HEK293 (cell line): ENCODE results near the gene CHST3.

ENCODE experiments used
- CTCF ChIA-PET: fragments of 350-600 bp; formaldehyde crosslinking; extraction: SDS; loops from one replicate; lab custom pipeline; 2021; ENCODE audit warnings: antibody characterized with exemption; lab: Yijun Ruan, JAX
- POLR2A ChIA-PET: fragments of 300-600 bp; formaldehyde crosslinking; extraction: SDS; loops from one replicate; lab custom pipeline; 2020; ENCODE audit warnings: antibody characterized with exemption, inconsistent platforms; lab: Yijun Ruan, JAX
- H3K27ac ChIP-seq: fragments of 200-500 bp; sonication (Bioruptor generic); 2 replicates; pipeline ENCODE4 v1.5.1; 2014; ENCODE audit warnings: low read depth, low read length, control low read depth, inconsistent platforms; ENCODE audit errors: extremely low read depth
- H3K36me3 ChIP-seq, 2 experiments: fragments of 200-500 bp in 1 of 2; sonication (Bioruptor generic) in 1 of 2; 1 replicate in 1 of 2; 2 replicates in 1 of 2; pipeline ENCODE4 v1.5.1; 2014 to 2017; ENCODE audit warnings: inconsistent platforms in 2 of 2, low read length in 2 of 2; ENCODE audit not compliant: control insufficient read depth in 2 of 2, insufficient read depth in 1 of 2
- H3K4me1 ChIP-seq: fragments of 200-500 bp; sonication (Bioruptor generic); 2 replicates; pipeline ENCODE4 v1.5.1; 2014; ENCODE audit warnings: mild to moderate bottlenecking, low read length, inconsistent platforms; ENCODE audit not compliant: control insufficient read depth, insufficient read depth
- H3K4me3 ChIP-seq: 2 replicates; pipeline ENCODE4 v1.5.1; 2011; ENCODE audit warnings: low read depth, mild to moderate bottlenecking, control low read depth, low read length, moderate library complexity
- H3K9me3 ChIP-seq: fragments of 200-500 bp; sonication (Bioruptor generic); 2 replicates; pipeline ENCODE4 v1.5.1; 2014; ENCODE audit warnings: low read depth, low read length, inconsistent platforms; ENCODE audit not compliant: control insufficient read depth, insufficient read depth
- KLF10 ChIP-seq: fragments of 450-650 bp; IDR thresholded peaks from 2 replicates; pipeline ENCODE4 v1.5.1; 2018; ENCODE audit warnings: missing biosample characterization, mild to moderate bottlenecking, missing genetic modification characterization
- KLF8 ChIP-seq: fragments of 450-650 bp; formaldehyde crosslinking; IDR thresholded peaks from 2 replicates; pipeline ENCODE4 v1.5.1; 2016; ENCODE audit warnings: missing biosample characterization, missing genetic modification characterization
- REST ChIP-seq: fragments of 450-650 bp; formaldehyde crosslinking; IDR thresholded peaks from 2 replicates; pipeline ENCODE4 v1.5.1; 2016; ENCODE audit warnings: missing biosample characterization, missing genetic modification characterization
- SETDB1 ChIP-seq: IDR thresholded peaks from one replicate; pipeline ENCODE4 v1.6.1; 2017; ENCODE audit warnings: mild to moderate bottlenecking, low read length, moderate library complexity, mixed read lengths; ENCODE audit not compliant: insufficient read length
- ZBTB21 ChIP-seq: fragments of 450-650 bp; formaldehyde crosslinking; IDR thresholded peaks from 2 replicates; pipeline ENCODE4 v1.5.1; 2017; ENCODE audit warnings: missing biosample characterization, missing genetic modification characterization
- ZBTB26 ChIP-seq: fragments of 450-650 bp; formaldehyde crosslinking; optimal IDR thresholded peaks from 2 replicates; pipeline ENCODE3; 2016; ENCODE audit warnings: missing biosample characterization, mild to moderate bottlenecking, missing genetic modification characterization
- ZBTB44 ChIP-seq: fragments of 450-650 bp; IDR thresholded peaks from 2 replicates; pipeline ENCODE4 v1.5.1; 2018; ENCODE audit warnings: missing biosample characterization, mild to moderate bottlenecking, missing genetic modification characterization
- ZBTB6 ChIP-seq: fragments of 450-650 bp; formaldehyde crosslinking; IDR thresholded peaks from 2 replicates; pipeline ENCODE4 v1.5.1; 2017; ENCODE audit warnings: missing biosample characterization, missing genetic modification characterization
- ZNF16 ChIP-seq: fragments of 450-650 bp; formaldehyde crosslinking; IDR thresholded peaks from 2 replicates; pipeline ENCODE4 v1.5.1; 2016; ENCODE audit warnings: low read depth, missing biosample characterization, missing genetic modification characterization
- ZNF2 ChIP-seq: fragments of 450-650 bp; formaldehyde crosslinking; IDR thresholded peaks from 2 replicates; pipeline ENCODE4 v1.5.1; 2016; ENCODE audit warnings: missing biosample characterization, missing genetic modification characterization
- ZNF280C ChIP-seq: fragments of 450-650 bp; formaldehyde crosslinking; IDR thresholded peaks from 2 replicates; pipeline ENCODE4 v1.5.1; 2016; ENCODE audit warnings: missing biosample characterization, missing genetic modification characterization
- ZNF513 ChIP-seq: fragments of 450-650 bp; IDR thresholded peaks from 2 replicates; pipeline ENCODE4 v1.5.1; 2018; ENCODE audit warnings: missing biosample characterization, missing genetic modification characterization
- ZNF521 ChIP-seq: fragments of 450-650 bp; formaldehyde crosslinking; IDR thresholded peaks from 2 replicates; pipeline ENCODE4 v1.5.1; 2017; ENCODE audit warnings: missing biosample characterization, mild to moderate bottlenecking, missing genetic modification characterization
- ZNF530 ChIP-seq: fragments of 450-650 bp; formaldehyde crosslinking; IDR thresholded peaks from 2 replicates; pipeline ENCODE4 v1.5.1; 2016; ENCODE audit warnings: low read depth, missing biosample characterization, missing genetic modification characterization
- ZNF558 ChIP-seq: fragments of 450-650 bp; formaldehyde crosslinking; IDR thresholded peaks from 2 replicates; pipeline ENCODE4 v1.5.1; 2016; ENCODE audit warnings: missing biosample characterization, missing genetic modification characterization
- ZNF600 ChIP-seq: fragments of 450-650 bp; formaldehyde crosslinking; IDR thresholded peaks from 2 replicates; pipeline ENCODE4 v1.5.1; 2016; ENCODE audit warnings: missing biosample characterization, missing genetic modification characterization
- ZNF645 ChIP-seq: fragments of 450-650 bp; formaldehyde crosslinking; IDR thresholded peaks from 2 replicates; pipeline ENCODE4; 2016; ENCODE audit warnings: missing biosample characterization, missing genetic modification characterization
- ZNF692 ChIP-seq: fragments of 450-650 bp; formaldehyde crosslinking; IDR thresholded peaks from 2 replicates; pipeline ENCODE4 v1.5.1; 2016; ENCODE audit warnings: missing biosample characterization, missing genetic modification characterization
- ZNF76 ChIP-seq: fragments of 450-650 bp; formaldehyde crosslinking; IDR thresholded peaks from 2 replicates; pipeline ENCODE4; 2016; ENCODE audit warnings: low read depth, missing biosample characterization, missing genetic modification characterization, borderline replicate concordance
- ZNF768 ChIP-seq: fragments of 450-650 bp; formaldehyde crosslinking; IDR thresholded peaks from 2 replicates; pipeline ENCODE4 v1.5.1; 2018; ENCODE audit warnings: missing biosample characterization, mild to moderate bottlenecking, missing genetic modification characterization

CHST3 gene

GRCh38 chr10:71959526-71959925, 4.7 kb upstream of the CHST3 start:
- TF ChIP-seq REST (no peak), KLF8 (tag by site-specific recombination) (no peak)
- CTCF ChIA-PET, result interaction anchor here (0.9 to 1.4 kb wide), 3 partner anchors 11 to 378 kb away, joined by 3 to 8 read pairs (median 4); no protein-coding TSS in a partner anchor
- no peak overlapping the region for H3K4me3 ChIP-seq
- H3K4me1 ChIP-seq, result no peaks in the 10 kb centered on the region; the same call in 1 of the 2 replicates
- POLR2A ChIA-PET, result no interaction called here
- H3K36me3 ChIP-seq, result no peaks in the 10 kb centered on the region
- no peak overlapping the region for H3K27ac ChIP-seq
- no peaks in the 10 kb centered on the region for H3K9me3 ChIP-seq

- peaks cover 4% of the 10 kb centered on the region for H3K4me1 ChIP-seq
- POLR2A ChIA-PET, result no interaction called here
Observed at GRCh38 chr10:71961831-71962230, 2.4 kb upstream of the CHST3 start.

More at GRCh38 chr10:71961831-71962230, 2.4 kb upstream of the CHST3 start:
- H3K9me3 ChIP-seq, result no peaks in the 10 kb centered on the region
- no peak overlapping the region for H3K4me3 ChIP-seq
- CTCF ChIA-PET, result no interaction called here
- no peaks in the 10 kb centered on the region for H3K36me3 ChIP-seq
- no peak overlapping the region for H3K27ac ChIP-seq
- TF ChIP-seq ZNF558 (no peak), ZBTB6 (tag by site-specific recombination) (no peak), ZNF76 (no peak), ZBTB44 (no peak), ZNF768 (no peak), ZNF600 (tag by site-specific recombination) (no peak), ZNF530 (tag by site-specific recombination) (no peak), ZBTB26 (tag by site-specific recombination) (no peak), ZNF16 (no peak), ZNF513 (tag by site-specific recombination) (no peak), ZNF645 (tag by site-specific recombination) (no peak), ZNF280C (tag by site-specific recombination) (no peak), ZNF692 (tag by site-specific recombination) (no peak), SETDB1 (no peak), ZNF2 (tag by site-specific recombination) (no peak), KLF10 (tag by site-specific recombination) (no peak), ZBTB21 (tag by site-specific recombination) (no peak), ZNF521 (tag by site-specific recombination) (no peak)
- TF ChIP-seq, all 188 proteins: peak for 0
